GM20431 (cell line): ENCODE results near the gene TREX2.
"Not testable (repeated sequence)": the region's sequence is repeated elsewhere in the genome, so short reads cannot be mapped to it uniquely, and the experiment has no call there.

Source experiments
- in situ Hi-C: fragments of 300-500 bp; cut with MseI, MboI; formaldehyde crosslinking; loops from one replicate; pipeline ENCODE4 v1.15.0; 2020; ENCODE audit warnings: low sequenced_read_pairs; ENCODE audit not compliant: unreplicated experiment

Gene TREX2

DNA sequence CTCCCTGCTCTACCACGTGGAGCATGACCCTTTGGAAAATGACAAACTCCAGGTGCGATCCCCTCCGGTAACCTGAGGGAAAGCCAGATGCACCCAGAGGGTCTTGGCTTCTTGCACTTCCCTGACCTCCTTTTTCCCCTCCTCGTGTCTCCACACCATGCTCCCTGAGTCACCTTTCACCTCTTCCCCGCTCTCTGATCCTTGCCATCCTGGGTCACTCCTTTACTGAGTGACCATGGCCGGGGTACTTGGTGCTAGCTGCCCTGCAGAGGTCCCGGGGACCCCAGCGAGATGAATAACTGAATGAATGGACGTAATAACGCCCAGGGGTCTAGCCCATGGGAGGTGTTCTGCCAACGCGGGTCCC, 35.0 kb downstream of the TREX2 start:
- in situ Hi-C loops, result no loop called here

GRCh38 chrX:153410373-153410772, 35.5 kb downstream of the TREX2 start:
- in situ Hi-C loops, result no loop called here

DNA sequence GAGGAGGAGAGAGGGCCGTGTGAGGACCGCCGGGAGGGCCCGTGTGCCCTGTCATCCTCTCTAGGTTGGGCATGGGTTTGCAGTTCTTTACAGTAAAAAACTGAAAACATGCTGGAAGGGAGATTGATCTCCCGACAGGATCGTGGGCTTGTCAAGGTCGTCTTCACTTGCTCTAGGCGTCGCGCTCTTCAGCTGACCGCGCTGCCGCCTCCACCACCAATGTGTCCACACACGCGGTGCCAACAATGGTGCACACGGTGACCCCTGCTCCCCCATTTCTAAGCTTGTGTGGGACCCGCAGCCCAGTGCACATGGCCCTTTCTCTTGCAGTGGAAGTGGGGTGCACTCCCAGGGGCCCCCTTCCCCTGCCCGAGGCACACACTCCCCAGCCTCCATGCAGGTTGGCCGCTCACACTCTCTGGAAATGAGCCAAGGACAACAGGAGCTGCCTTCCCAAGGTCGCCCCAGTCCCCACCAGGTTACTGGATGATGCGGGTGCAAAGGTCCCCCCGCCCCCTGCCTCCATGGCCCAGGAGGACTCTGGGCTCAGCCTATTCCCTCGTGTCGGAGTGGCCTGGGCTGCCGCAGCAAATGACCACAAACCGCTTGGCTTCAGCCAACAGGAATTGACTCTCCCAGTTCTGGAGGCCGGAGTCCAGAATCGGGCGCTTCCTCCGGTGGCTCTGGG, 36.3 kb downstream of the TREX2 start:
- in situ Hi-C loops, result no loop called here

- in situ Hi-C loops, result no loop called here
These were observed 36.9 kb downstream of the TREX2 start for GRCh38 chrX:153408871-153409351.

GRCh38 chrX:153408221-153408721, 37.6 kb downstream of the TREX2 start:
- in situ Hi-C loops, result no loop called here

DNA sequence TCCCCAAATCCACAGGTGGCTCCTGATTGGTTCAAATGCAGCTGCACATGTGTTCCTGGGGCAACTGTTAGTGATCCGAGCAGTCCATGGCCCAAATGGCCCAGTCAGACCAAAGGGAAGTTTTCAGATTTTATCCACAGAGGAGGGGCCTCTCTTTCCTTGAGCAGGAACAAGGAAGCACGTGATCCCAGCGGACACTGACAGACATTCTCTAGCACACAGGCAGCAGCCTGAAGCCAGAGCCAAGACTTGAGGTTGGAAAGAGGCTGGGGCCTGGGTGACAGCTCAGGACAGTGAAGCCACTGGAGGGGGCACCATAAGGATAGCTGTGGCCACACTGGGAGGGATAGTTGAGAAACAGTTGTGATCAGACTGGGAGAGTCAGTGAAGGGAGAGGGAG, 38.1 kb downstream of the TREX2 start:
- in situ Hi-C loops, result no loop called here

GRCh38 chrX:153406903-153407302, 39.0 kb downstream of the TREX2 start:
- in situ Hi-C loops, result no loop called here

DNA sequence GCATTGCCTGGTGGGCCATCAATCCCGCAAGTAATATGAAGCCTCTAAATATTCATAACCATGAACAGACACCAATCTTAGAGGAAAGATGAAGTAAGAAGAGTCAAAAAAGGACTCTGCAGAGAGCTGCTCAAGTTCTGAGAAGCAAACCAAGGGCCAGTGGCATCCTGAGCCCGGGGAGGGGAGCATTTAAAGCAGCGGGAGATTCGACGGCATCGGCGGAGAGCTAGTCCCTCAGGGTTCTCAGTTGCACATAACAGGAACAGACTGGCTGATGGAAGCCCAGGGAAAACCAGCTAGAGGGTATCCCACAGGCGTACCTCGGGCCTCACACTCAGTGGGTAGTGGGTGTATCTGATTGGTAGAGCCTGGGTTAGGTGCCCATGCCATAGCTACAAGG, 39.8 kb downstream of the TREX2 start:
- in situ Hi-C loops, result no loop called here

DNA sequence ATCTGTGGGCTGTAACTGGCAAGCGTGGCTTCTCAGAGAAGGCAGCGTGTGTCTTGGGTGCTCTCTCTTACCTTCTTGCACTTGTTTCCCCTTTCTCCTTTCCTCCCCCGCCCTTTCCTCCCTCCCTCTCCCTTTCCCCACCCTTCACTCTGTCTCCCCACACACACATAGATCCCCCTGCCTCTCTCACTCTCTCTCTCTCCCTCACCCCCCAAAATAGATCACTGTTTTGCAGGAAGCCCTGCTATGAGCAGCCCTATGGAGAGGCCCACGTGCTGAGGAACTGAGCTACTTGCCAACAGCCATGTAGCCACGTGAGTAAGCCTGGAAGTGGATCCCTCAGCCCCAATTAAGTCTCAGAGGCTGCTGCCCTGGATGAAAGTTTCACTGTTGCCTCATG, 40.4 kb downstream of the TREX2 start:
- in situ Hi-C loops, result no loop called here

- in situ Hi-C loops, result not testable (repeated sequence)
These were observed 41.5 kb downstream of the TREX2 start for GRCh38 chrX:153404333-153404732.

DNA sequence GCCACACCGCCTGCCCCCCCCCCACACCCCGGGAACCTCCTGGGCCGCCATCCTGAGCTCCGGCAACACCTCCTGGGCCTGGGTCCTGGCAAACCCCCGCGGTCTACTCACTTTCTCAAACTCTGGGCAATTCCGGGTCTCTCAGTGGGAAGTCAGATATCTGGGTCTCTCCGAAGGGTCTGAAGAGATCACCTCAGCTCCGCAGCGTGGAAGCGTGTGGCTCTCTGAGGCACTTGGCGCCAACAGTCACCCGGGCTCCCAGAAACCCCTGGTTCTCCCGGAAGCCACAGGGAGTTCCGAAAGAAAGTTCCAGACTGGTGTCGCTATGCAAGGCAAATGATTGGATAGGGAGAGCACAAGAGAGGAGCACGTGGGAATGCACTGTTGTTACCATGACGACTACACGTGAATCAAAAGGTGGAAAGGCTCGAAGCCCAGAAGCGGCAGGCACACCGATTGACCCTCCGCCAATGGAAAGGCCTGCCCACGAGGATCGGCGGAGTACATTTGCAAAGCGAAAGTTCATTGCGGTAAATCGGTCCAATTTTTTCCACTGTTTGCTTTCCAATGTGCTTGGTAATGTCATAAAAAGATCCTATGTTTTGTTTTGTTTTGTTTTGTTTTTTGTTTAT, 44.6 kb downstream of the TREX2 start, which contains the start of gene PNMA6E:
TSS of gene PNMA6E (minus strand) at position 218 of the 632 bp plus-strand sequence. CDS start 2,501 bp downstream, outside the sequence.
- in situ Hi-C loops, result no loop called here

- in situ Hi-C loops, result no loop called here
These were observed 45.4 kb downstream of the TREX2 start for GRCh38 chrX:153400146-153401132.

GRCh38 chrX:153398275-153398960, 47.4 kb downstream of the TREX2 start:
- in situ Hi-C loops, result no loop called here

DNA sequence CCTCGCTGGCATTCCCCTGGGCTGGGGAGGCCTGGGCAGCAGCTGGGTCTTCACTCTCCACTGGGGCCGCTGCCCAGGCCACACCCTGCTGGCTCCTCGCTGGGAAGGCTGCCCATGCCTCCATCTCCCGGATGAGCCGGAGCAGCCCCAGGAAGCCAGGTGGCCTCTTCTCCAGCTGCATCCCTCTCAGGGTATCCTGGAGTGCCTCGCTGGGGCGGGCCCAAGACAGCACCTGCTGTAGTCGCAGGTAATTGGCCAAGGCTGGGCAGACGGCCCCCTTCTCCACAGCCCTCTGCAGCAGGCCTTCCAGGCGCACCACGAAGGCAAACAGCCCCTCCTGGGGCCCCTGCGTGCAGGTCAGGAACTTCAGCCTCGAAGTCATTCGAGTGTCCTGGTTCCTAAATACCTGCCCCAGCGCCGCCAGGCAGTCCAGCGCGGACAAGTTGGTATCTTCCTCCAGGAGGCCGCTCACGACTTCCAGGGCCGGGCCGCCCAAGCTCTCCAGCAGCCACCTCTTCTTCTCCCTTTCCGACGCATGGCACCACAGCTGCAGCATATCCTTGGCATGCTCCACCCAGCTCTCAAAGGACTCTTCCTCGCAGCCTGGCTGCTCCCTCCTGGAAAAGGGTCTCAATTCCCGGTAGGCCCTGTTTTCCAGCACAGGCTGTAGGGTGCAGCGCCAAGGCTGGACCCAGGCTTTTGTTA, 48.4 kb downstream of the TREX2 start:
- in situ Hi-C loops, result no loop called here

GRCh38 chrX:153396320-153397195, 49.3 kb downstream of the TREX2 start:
- in situ Hi-C loops, result no loop called here

- in situ Hi-C loops, result no loop called here
These were observed 50.1 kb downstream of the TREX2 start for GRCh38 chrX:153395613-153396319.

- in situ Hi-C loops, result no loop called here
These were observed 51.2 kb downstream of the TREX2 start for GRCh38 chrX:153394612-153395011.
